A673 (cell line): ENCODE measurements around the gene LMTK2.

Experiments used
- EZH2 ChIP-seq: fragments of 200-600 bp; sonication (generic); IDR thresholded peaks from 2 replicates; pipeline ENCODE4 v1.6.1; 2017; ENCODE audit warnings: borderline replicate concordance, low read depth, mild to moderate bottlenecking, mixed read lengths, antibody characterized with exemption, low read length; ENCODE audit not compliant: poor library complexity, severe bottlenecking
- TF ChIP-seq, protein P1 (sequence below): fragments of 300-800, 200-600 bp; sonication (generic); conservative IDR thresholded peaks from 2 replicates; pipeline ENCODE4 v1.5.1; 2017; ENCODE audit warnings: low read depth, mild to moderate bottlenecking, antibody characterized with exemption, low read length, moderate library complexity, mixed read lengths

GRCh38 chr7:98257701-98258100 lies 151.0 kb downstream of the LMTK2 start:
- TF ChIP-seq, protein P1, sequence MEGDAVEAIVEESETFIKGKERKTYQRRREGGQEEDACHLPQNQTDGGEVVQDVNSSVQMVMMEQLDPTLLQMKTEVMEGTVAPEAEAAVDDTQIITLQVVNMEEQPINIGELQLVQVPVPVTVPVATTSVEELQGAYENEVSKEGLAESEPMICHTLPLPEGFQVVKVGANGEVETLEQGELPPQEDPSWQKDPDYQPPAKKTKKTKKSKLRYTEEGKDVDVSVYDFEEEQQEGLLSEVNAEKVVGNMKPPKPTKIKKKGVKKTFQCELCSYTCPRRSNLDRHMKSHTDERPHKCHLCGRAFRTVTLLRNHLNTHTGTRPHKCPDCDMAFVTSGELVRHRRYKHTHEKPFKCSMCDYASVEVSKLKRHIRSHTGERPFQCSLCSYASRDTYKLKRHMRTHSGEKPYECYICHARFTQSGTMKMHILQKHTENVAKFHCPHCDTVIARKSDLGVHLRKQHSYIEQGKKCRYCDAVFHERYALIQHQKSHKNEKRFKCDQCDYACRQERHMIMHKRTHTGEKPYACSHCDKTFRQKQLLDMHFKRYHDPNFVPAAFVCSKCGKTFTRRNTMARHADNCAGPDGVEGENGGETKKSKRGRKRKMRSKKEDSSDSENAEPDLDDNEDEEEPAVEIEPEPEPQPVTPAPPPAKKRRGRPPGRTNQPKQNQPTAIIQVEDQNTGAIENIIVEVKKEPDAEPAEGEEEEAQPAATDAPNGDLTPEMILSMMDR, result no peak
- no peak for TF ChIP-seq EZH2
